Fibroblast of skin of left biceps (primary cell): ENCODE results near the gene NEK2.
"Not testable (repeated sequence)": the region's sequence is repeated elsewhere in the genome, so short reads cannot be mapped to it uniquely, and the experiment has no call there.

Experiments
- DNase-seq, 2 experiments: peaks; one replicate each; pipeline ENCODE4 v3.0.0-alpha.2; 2013; ENCODE audit warnings: low read depth in 2 of 2

Gene NEK2

DNA sequence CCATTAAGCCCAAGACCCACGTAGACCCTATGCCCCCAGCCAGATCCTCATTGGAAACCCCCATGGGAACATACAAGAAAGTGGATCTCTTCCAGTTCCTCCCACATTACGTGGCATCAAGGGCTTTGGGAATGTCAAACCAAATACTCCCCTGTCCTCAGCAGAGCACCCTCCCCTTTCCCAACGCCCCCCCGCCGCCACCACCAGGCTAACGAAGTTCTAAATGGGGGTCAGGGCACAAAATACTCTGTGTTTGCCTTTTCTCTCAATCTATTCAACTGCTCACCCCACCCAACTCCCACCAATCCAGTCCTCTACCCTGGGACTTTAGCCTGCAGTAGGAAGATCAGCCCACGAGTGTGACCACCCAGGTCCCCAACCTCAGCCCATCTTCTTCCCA lies 24.5 kb downstream of the NEK2 start:
- no peak for DNase-seq

DNA sequence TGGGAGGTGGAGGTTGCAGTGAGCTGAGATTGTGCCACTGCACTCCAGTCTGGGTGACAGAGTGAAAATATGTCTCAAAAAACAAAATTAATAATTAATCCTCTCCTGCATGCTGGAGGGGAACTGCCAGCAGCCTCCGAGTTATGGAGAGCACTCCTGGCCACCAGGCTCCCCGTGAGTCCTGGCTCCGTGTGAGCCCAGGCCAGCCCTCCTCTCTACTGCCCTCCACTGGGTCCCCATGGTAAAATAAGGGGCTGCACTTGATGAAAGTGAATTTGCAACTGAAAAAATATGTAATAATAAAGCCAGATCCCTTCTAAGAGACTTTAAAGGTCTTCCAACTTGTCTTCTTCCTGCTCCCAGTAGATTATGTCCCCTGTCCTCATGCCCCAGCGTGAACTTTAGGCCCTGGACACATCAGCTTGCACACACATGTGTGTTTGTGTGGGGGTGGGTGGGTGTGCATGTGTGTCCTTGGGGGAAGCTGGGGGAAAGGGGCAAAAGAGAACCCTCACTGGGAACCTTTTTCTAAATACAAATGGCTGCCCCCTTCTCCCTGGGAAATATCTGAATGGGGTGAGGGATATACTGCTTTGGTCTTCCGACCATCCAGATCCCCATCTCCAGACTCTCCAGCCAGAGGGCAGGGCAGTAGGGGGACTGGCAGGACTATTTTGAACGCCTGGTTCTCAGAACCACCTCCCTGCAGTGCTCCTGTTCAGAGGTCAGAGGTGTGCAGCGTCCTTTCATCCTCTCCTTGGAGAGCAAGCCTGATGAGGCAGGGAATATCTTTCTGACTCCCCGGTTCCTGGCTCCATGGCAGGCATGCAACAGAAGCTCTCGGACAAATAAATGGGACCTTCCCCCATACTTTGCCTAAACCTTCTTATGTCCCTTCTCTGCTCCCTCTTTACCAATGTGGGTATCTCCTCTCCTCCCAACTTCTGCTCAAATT lies 26.2 kb downstream of the NEK2 start:
- DNase-seq = no peak

- DNase-seq = no peak
Measured at GRCh38 chr1:211648336-211648735, 27.1 kb downstream of the NEK2 start.

DNA sequence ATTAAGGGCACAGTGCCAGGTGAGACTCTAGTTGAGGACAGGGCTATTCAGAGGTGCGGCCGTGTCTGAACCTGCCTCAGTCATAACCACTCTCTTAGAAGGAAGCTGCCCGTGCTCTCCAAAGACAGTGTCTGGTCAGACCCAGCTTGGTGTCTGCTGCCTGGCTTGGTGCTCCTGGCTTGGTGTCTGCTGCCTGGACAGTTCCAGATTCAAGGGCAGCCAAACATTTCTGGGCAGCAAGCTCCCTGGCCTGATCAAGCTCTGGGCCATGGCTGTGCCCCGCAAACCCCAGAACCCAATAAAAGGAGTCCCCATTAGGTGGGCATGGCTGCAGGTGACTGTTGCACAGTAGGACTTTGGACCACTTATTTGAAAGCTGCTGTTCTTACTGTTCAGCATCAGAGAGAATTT lies 27.7 kb downstream of the NEK2 start:
- DNase-seq = no peak

DNA sequence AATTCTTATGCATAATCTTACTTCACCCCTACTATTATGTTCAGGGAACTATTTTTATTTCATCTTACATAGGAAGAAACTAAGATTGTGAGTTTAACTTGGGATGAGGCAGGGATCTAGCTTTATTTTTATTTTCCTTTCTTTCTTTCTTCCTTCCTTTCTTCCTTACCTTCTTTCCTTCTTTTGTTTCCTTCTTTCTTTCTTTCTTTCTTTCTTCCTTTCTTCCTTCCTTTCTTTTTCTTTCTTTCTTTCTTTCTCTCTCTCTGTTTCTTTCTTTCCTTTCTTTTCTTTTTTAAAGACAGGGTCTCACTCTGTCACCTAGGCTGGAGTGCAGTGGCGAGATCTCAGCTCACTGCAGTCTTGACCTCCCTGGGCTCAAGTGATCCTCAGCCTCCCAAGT lies 28.9 kb downstream of the NEK2 start:
- DNase-seq = no peak

GRCh38 chr1:211645601-211646000 lies 29.8 kb downstream of the NEK2 start:
- DNase-seq = not testable (repeated sequence)

DNA sequence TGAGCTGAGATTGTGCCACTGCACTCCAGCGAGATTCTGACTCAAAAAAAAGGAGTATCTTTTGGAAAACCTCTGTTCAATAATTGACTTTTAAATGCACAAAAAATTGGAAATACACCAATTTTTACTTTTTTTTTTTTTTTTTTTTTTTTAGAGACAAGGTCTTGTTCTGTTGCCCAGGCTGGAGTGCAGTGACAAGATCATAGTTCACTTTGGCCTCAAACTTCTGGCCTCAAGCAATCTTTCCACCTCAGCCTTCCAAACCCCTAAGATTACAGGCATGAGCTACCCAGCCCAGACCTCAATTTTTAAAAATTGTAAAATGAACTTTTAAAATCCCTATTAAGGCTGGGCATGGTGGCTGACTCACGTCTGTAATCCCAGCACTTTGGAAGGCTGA lies 30.8 kb downstream of the NEK2 start:
- no peak for DNase-seq

DNA sequence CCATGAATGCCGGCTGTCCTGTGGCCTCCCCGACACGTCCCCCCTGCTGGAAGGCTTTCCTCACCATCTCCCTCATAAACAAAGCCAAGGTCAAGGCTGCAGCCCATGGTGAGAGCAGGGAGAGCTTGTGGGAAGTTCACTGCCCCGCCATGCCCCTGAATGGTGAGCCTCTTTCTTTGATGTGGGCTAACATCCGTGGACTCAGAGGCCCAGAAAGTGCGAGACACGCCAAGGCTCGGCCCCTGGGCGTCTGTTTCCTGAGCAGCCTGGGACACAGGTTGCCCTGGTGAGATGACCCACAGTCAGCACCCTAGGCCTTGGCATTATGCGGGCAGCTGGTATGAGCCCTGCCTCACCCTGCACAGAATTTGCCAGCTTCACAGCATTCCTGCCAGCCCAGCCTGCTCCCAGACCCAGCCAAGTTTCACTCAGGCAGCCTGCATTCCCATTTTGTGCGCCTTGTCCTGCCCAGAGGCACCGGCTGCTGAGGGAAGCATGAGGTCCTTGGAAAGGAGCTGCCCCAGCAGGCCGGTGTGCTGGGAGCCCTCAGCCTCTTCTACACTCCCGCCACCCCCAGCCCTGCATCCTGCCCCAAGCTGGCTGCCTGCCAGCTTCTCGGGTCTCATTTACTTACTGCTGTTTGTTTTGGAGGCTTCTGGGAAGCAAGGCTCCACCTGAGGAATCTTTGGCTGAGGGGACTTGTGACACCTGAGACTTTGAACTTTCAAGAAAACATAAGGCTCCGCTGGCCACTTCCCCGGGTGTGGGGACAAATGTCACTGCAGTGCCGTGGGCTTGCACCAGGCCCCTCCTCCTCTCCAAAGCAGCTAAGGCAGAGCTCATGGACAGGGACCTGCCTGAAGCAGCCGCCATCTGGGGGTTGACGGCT lies 31.9 kb downstream of the NEK2 start:
- DNase-seq = no peak

- DNase-seq = no peak
Measured at GRCh38 chr1:211642870-211643269, 32.6 kb downstream of the NEK2 start.

GRCh38 chr1:211641942-211642341 lies 33.5 kb downstream of the NEK2 start:
- DNase-seq = no peak

GRCh38 chr1:211641044-211641800 lies 34.2 kb downstream of the NEK2 start:
- DNase-seq = no peak

- DNase-seq = no peak
Measured at GRCh38 chr1:211640301-211640630, 35.2 kb downstream of the NEK2 start.

GRCh38 chr1:211639475-211640300 lies 35.7 kb downstream of the NEK2 start:
- DNase-seq = peak; percentile 83 to 84

GRCh38 chr1:211638689-211639101 lies 36.7 kb downstream of the NEK2 start:
- DNase-seq = no peak

- no peak for DNase-seq
Measured at GRCh38 chr1:211638246-211638645, 37.2 kb downstream of the NEK2 start.

GRCh38 chr1:211637066-211637465 lies 38.4 kb downstream of the NEK2 start:
- no peak for DNase-seq

- DNase-seq = not testable (repeated sequence)
Measured at GRCh38 chr1:211636575-211637029, 38.8 kb downstream of the NEK2 start.

GRCh38 chr1:211635597-211636205 lies 39.7 kb downstream of the NEK2 start:
- DNase-seq = no peak

GRCh38 chr1:211634931-211635330 lies 40.5 kb downstream of the NEK2 start:
- DNase-seq = no peak

- DNase-seq = no peak
Measured at GRCh38 chr1:211634461-211634860, 41.0 kb downstream of the NEK2 start.

- no peak for DNase-seq
Measured at GRCh38 chr1:211633524-211633846, 41.9 kb downstream of the NEK2 start.
